Memory B cell (primary cell): Measurements from ENCODE around the gene CLNK.
"Not testable (repeated sequence)": the region's sequence is repeated elsewhere in the genome, so short reads cannot be mapped to it uniquely, and the experiment has no call there.

ENCODE experiments used
- ATAC-seq: fragments of 150-1000 bp; cut with Tn5 transposase; 2 replicates; pipeline ENCODE4 v1.10.0; 2021; ENCODE audit warnings: low read depth, mild to moderate bottlenecking, moderate library complexity
- DNase-seq, 2 donors: peaks; one replicate each; pipeline ENCODE4 v3.0.0; 2022; ENCODE audit warnings: low spot score in 2 of 2
- H3K27ac Mint-ChIP-seq: one replicate; pipeline ENCODE4 v1.8.0; 2022; ENCODE audit warnings: mild to moderate bottlenecking, moderate library complexity, mixed read lengths
- H3K27me3 Mint-ChIP-seq: one replicate; pipeline ENCODE4 v1.8.0; 2022; ENCODE audit warnings: mixed read lengths
- H3K36me3 Mint-ChIP-seq: one replicate; pipeline ENCODE4 v1.8.0; 2022; ENCODE audit warnings: mild to moderate bottlenecking, mixed read lengths
- H3K4me1 Mint-ChIP-seq: one replicate; pipeline ENCODE4 v1.8.0; 2022; ENCODE audit warnings: mixed read lengths
- H3K4me3 Mint-ChIP-seq: one replicate; pipeline ENCODE4 v1.8.0; 2022; ENCODE audit warnings: mild to moderate bottlenecking, moderate library complexity, mixed read lengths
- H3K9me3 Mint-ChIP-seq: one replicate; pipeline ENCODE4 v1.8.0; 2022; ENCODE audit warnings: mixed read lengths

Gene CLNK

DNA sequence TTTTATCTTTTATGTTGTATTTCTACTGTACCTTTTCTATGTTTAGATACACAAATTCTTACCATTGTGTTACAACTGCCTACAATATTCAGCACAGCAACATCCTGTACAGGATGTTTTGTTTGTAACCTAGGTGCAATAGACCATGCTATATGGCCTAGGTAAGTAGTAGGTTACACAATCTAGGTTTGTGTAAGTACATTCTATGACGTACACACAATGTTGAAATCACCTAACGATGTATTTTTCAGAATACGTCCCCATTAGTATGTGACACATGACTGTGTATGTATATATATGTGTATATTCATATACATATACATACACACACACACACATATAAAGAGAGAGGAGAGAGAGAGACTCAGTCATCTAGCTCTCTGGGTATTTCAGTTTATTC is 103.5 kb downstream of the CLNK start:
- Mint-ChIP-seq H3K36me3 (no peaks in the 10 kb centered on the region), H3K4me1 (peaks cover 25% of the 10 kb centered on the region), H3K27ac (no peak overlapping the region), H3K27me3 (no peaks in the 10 kb centered on the region), H3K9me3 (no peaks in the 10 kb centered on the region), H3K4me3 (no peak overlapping the region)
- DNase-seq (no peak), ATAC-seq (no peak)

GRCh38 chr4:10579648-10580047 is 104.9 kb downstream of the CLNK start:
- no peaks in the 10 kb centered on the region for H3K27me3 Mint-ChIP-seq
- no peak for DNase-seq
- H3K27ac Mint-ChIP-seq = no peak overlapping the region
- no peak overlapping the region for H3K4me3 Mint-ChIP-seq
- H3K9me3 Mint-ChIP-seq = no peaks in the 10 kb centered on the region
- peaks cover 25% of the 10 kb centered on the region for H3K4me1 Mint-ChIP-seq
- no peaks in the 10 kb centered on the region for H3K36me3 Mint-ChIP-seq
- ATAC-seq = no peak

GRCh38 chr4:10577508-10578426 is 106.8 kb downstream of the CLNK start:
- ATAC-seq = no peak

GRCh38 chr4:10577018-10577417 is 107.5 kb downstream of the CLNK start:
- Mint-ChIP-seq H3K9me3 (no peaks in the 10 kb centered on the region), H3K36me3 (no peaks in the 10 kb centered on the region), H3K4me3 (no peak overlapping the region), H3K27ac (no peak overlapping the region), H3K4me1 (peaks cover 10% of the 10 kb centered on the region), H3K27me3 (peaks cover 2% of the 10 kb centered on the region)
- ATAC-seq = peak; percentile 91
- DNase-seq = no peak

More at GRCh38 chr4:10577508-10578426, 106.8 kb downstream of the CLNK start:
- H3K4me3 Mint-ChIP-seq = no peak overlapping the region
- H3K9me3 Mint-ChIP-seq = no peaks in the 10 kb centered on the region
- DNase-seq = no peak
- H3K27me3 Mint-ChIP-seq = peaks cover 2% of the 10 kb centered on the region
- peaks cover 11% of the 10 kb centered on the region for H3K4me1 Mint-ChIP-seq
- no peak overlapping the region for H3K27ac Mint-ChIP-seq
- no peaks in the 10 kb centered on the region for H3K36me3 Mint-ChIP-seq

- H3K36me3 Mint-ChIP-seq = no peaks in the 10 kb centered on the region
- H3K27ac Mint-ChIP-seq = no peak overlapping the region
- H3K4me1 Mint-ChIP-seq = peaks cover 10% of the 10 kb centered on the region
- peaks cover 2% of the 10 kb centered on the region for H3K27me3 Mint-ChIP-seq
- DNase-seq = no peak
- no peak for ATAC-seq
- no peak overlapping the region for H3K4me3 Mint-ChIP-seq
- no peaks in the 10 kb centered on the region for H3K9me3 Mint-ChIP-seq
Measured at GRCh38 chr4:10576236-10576635, 108.3 kb downstream of the CLNK start.

DNA sequence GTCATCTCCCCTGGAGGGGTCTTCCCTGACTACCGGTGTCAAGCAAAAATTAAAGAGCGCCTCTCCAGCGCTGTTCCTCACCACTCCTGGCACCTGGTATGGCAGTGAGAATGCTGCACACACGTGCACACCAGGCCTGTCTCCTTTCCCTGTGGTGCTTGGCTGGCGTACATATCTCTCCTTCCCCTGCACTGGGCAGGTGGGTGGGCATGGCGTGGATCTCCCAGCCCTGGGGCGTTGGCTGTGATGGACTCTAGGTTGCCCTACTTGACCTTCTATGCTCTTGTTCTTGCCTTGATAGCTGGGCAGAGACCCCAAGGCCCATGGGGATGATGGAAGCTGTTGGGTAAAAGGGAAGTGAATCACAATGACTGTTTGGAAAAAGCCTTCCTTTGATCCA is 109.2 kb downstream of the CLNK start:
- Mint-ChIP-seq H3K27ac (no peak overlapping the region), H3K4me3 (no peak overlapping the region), H3K9me3 (no peaks in the 10 kb centered on the region), H3K27me3 (peaks cover 2% of the 10 kb centered on the region), H3K4me1 (peaks cover 10% of the 10 kb centered on the region), H3K36me3 (no peaks in the 10 kb centered on the region)
- ATAC-seq (no peak), DNase-seq (no peak)

DNA sequence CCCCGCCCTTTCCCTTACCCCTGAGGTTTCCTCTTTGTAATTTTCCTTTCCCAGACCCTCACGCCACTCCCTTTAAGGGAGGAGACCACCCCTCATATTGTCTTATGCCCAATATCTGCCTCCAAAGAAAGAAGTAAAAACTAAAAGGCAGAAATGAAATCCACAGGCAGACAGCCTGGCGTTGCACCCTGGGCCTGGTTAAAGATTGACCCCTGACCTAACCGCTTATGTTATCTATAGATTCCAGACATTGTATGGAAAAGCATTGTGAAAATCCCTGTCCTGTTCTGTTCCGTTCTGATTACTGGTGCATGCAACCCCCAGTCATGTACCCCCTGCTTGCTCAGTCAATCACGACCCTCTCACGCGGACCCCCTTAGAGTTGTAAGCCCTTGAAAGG is 110.0 kb downstream of the CLNK start:
- DNase-seq, H3K4me3 Mint-ChIP-seq, H3K36me3 Mint-ChIP-seq, H3K4me1 Mint-ChIP-seq, ATAC-seq, H3K27ac Mint-ChIP-seq, H3K27me3 Mint-ChIP-seq, H3K9me3 Mint-ChIP-seq: not testable (repeated sequence)

DNA sequence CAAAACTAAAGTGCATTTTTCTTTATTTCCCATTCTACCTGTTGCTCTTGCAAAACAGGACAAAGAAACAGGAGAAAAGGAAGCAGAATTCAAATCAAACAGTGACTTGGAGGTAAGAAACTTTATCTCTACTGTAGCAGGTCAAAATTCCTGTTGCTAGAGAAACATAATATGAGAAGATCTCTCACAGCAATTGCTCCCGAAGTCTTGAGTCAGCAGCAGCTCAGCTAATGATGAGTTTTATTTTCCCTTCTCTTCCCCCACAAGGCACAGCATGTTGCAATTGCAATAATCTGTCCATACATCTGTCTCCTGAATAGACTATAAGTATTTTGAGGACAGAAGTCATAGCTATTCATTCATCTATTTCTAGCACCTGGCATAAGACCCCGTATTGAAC is 112.7 kb downstream of the CLNK start:
- Mint-ChIP-seq H3K36me3 (peaks cover 2% of the 10 kb centered on the region), H3K27me3 (peaks cover 2% of the 10 kb centered on the region), H3K27ac (no peak overlapping the region), H3K4me3 (no peak overlapping the region), H3K9me3 (peaks cover 2% of the 10 kb centered on the region), H3K4me1 (peaks cover 5% of the 10 kb centered on the region)
- DNase-seq = no peak
- no peak for ATAC-seq

DNA sequence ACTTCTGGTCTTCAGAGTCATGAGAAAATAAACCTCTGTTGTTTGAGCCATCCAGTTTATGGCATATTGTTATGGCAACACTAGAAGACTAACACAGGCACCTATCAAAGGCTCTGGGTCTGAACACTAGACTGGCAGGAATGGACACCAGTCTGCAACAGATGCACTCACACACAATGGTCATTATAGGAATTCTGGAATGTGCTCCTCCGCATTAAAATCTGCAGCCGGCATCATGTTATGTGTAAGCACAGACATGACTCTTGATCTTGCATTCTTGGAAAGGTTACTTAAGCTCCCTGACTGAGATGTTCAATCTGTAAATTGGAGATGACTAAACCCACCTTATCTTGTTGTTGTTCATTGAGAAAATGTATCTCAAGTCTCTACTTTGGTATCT is 115.1 kb downstream of the CLNK start:
- peaks cover 3% of the 10 kb centered on the region for H3K4me1 Mint-ChIP-seq

DNA sequence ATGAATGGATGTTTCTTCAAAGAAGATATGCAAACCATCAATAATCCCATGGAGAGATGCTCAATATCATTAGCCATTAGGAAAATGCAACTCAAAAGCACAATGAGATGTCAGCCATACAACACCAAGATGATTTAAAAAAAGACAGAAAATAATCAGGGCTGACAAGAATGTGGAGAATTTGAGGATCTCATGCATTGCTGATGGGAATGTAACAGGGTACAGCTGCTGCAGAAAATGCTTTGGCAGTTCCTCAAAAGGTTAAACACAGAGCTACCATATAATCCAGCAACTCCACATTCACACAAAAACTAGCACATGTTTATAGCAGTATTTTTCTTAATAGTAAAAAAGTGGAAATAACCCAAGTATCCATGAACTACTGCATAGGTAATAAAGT is 116.8 kb downstream of the CLNK start:
- Mint-ChIP-seq H3K4me1 (peaks cover 3% of the 10 kb centered on the region), H3K27me3 (no peaks in the 10 kb centered on the region), H3K36me3 (peaks cover 10% of the 10 kb centered on the region), H3K9me3 (peaks cover 2% of the 10 kb centered on the region), H3K4me3 (no peak overlapping the region), H3K27ac (no peak overlapping the region)
- ATAC-seq (no peak), DNase-seq (no peak)

More for the DNA sequence above, 115.1 kb downstream of the CLNK start:
- ATAC-seq = no peak
- peaks cover 2% of the 10 kb centered on the region for H3K27me3 Mint-ChIP-seq
- H3K27ac Mint-ChIP-seq = no peak overlapping the region
- H3K9me3 Mint-ChIP-seq = peaks cover 2% of the 10 kb centered on the region
- H3K36me3 Mint-ChIP-seq = peaks cover 8% of the 10 kb centered on the region
- H3K4me3 Mint-ChIP-seq = no peak overlapping the region
- no peak for DNase-seq

DNA sequence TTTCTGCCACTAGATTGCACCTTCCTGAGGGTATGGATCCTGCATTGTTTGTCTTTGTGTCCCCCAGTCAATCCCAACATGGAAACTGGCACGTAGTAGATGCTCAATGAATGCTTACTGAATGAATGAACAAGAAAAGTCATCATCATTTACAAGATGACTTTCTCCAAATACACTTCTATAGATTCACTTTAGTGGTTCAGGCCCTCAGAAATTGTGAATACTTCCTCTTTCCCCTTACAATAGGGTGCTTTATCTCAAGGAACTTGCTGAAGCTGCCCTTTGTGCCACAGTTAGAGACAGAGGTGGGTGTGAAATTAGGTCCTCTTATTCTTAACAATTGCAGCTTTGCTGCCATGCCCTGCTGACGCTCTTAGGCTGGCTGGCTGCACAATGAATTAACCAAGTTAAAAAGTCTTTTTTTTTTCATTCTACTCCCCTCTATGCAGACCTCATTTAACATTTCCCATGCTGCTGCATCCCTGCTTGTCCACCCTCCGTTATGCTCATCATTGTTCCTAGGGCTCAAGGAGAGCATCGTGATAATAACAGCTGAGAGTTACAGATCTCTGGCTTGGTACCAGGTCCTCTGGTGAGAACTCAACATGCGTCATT is 119.3 kb downstream of the CLNK start:
- no peak for ATAC-seq
- Mint-ChIP-seq H3K4me3 (no peak overlapping the region), H3K9me3 (peaks cover 2% of the 10 kb centered on the region), H3K27me3 (no peaks in the 10 kb centered on the region), H3K27ac (no peak overlapping the region), H3K36me3 (peaks cover 12% of the 10 kb centered on the region), H3K4me1 (peaks cover 3% of the 10 kb centered on the region)
- DNase-seq = no peak

GRCh38 chr4:10554694-10555093 is 129.9 kb downstream of the CLNK start:
- ATAC-seq (peak; percentile 81), DNase-seq (peak; percentile 43 to 54)
- no peak overlapping the region for H3K27ac Mint-ChIP-seq
- H3K4me1 Mint-ChIP-seq = peaks cover 9% of the 10 kb centered on the region
- H3K36me3 Mint-ChIP-seq = no peaks in the 10 kb centered on the region
- H3K27me3 Mint-ChIP-seq = peaks cover 7% of the 10 kb centered on the region
- no peaks in the 10 kb centered on the region for H3K9me3 Mint-ChIP-seq
- no peak overlapping the region for H3K4me3 Mint-ChIP-seq

- peak; percentile 49 for ATAC-seq
- peaks cover 7% of the 10 kb centered on the region for H3K27me3 Mint-ChIP-seq
Measured at GRCh38 chr4:10554121-10554520, 130.4 kb downstream of the CLNK start.

DNA sequence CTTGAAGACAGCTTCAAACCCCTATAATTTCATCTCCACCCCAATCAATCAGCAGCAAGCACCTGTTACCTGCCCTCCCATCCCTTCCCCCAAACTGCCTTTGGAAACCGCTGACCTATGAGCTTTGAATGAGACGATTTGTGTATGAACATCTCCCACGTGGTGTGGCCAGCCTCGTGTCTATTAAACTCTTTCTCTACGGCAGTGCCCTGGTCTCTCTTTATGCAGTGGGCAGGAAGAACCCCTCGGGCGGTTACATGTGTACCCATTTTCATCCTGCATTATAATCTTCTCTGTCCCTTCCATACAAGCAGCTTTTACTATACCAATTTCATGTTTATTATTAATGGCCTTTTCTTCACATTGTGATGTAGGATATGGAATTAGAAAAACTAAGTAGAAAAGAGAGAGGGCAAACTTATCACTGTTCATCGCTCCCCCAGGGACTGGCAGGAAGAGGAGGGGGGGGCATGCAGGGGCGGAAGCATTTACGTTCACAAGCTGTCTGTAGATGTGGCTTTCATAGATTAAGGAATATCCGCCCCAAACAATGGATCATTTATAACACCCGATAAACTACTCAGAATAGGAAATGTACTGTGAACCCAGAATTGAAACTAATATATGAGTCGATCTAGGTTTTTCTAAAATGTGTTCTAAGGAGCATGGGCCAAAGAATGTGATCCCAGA is 131.8 kb downstream of the CLNK start:
- ATAC-seq (no peak), DNase-seq (no peak)
- Mint-ChIP-seq H3K4me3 (no peak overlapping the region), H3K9me3 (no peaks in the 10 kb centered on the region), H3K27me3 (peaks cover 7% of the 10 kb centered on the region), H3K36me3 (no peaks in the 10 kb centered on the region), H3K27ac (no peak overlapping the region), H3K4me1 (peaks cover 9% of the 10 kb centered on the region)

More at GRCh38 chr4:10554121-10554520, 130.4 kb downstream of the CLNK start:
- H3K27ac Mint-ChIP-seq = no peak overlapping the region
- H3K4me1 Mint-ChIP-seq = peaks cover 9% of the 10 kb centered on the region
- DNase-seq = no peak
- no peaks in the 10 kb centered on the region for H3K9me3 Mint-ChIP-seq
- H3K36me3 Mint-ChIP-seq = no peaks in the 10 kb centered on the region
- no peak overlapping the region for H3K4me3 Mint-ChIP-seq
